H1 (cell line): ENCODE results near the gene OPHN1. TPM values are rescaled to one million over a fixed set of nuclear protein-coding genes. Genes with fewer than 3 reads are reported as not detected.

ENCODE experiments used
- CTCF ChIA-PET: fragments of 300-600 bp; sonication (Branson Sonifier 250); formaldehyde crosslinking; loops from one replicate; lab custom pipeline; 2021; ENCODE audit not compliant: partially characterized antibody; lab: Charles Lee
- POLR2A ChIA-PET: fragments of 300-600 bp; sonication (Branson Sonifier 250); formaldehyde crosslinking; loops from one replicate; lab custom pipeline; 2021; ENCODE audit warnings: inconsistent platforms; ENCODE audit not compliant: partially characterized antibody; lab: Charles Lee
- DNase-seq, 2 experiments: peaks; one replicate each; pipeline versions ENCODE4 v3.0.0 to v3.0.0-alpha.2; 2010 to 2022; ENCODE audit warnings: low spot score in 2 of 2, low read depth in 1 of 2, mixed read lengths in 1 of 2
- FAIRE-seq: peaks from 2 replicates; lab custom pipeline; 2011; peaks lifted over from hg19 to GRCh38; lab: Jason Lieb, UNC
- H2AFZ ChIP-seq: 2 replicates; pipeline ENCODE4 v1.8.1; 2012; ENCODE audit warnings: low read length, inconsistent platforms
- H2AK5ac ChIP-seq: 2 replicates; pipeline ENCODE4 v1.6.1; 2013; ENCODE audit warnings: low read depth, low read length
- H2BK120ac ChIP-seq: replicated peaks from 2 replicates; pipeline ENCODE3; 2013; ENCODE audit warnings: low read depth, low read length, inconsistent platforms
- H2BK12ac ChIP-seq: 2 replicates; pipeline ENCODE4 v1.6.1; 2013; ENCODE audit warnings: low read depth, low read length
- H2BK15ac ChIP-seq: 2 replicates; pipeline ENCODE4 v1.6.1; 2013; ENCODE audit warnings: low read length
- H2BK20ac ChIP-seq: 2 replicates; pipeline ENCODE4 v1.6.1; 2013; ENCODE audit warnings: low read length
- H2BK5ac ChIP-seq: 2 replicates; pipeline ENCODE4 v1.6.1; 2013; ENCODE audit warnings: low read depth, low read length
- H3K14ac ChIP-seq: 2 replicates; pipeline ENCODE4 v1.6.1; 2013; ENCODE audit warnings: inconsistent platforms; ENCODE audit not compliant: insufficient read length
- H3K18ac ChIP-seq: 2 replicates; pipeline ENCODE4 v1.6.1; 2013; ENCODE audit warnings: low read length; ENCODE audit errors: extremely low read depth
- H3K23ac ChIP-seq: 2 replicates; pipeline ENCODE4 v1.6.1; 2013; ENCODE audit warnings: inconsistent platforms; ENCODE audit not compliant: insufficient read length
- H3K23me2 ChIP-seq: 2 replicates; pipeline ENCODE4 v1.6.1; 2013; ENCODE audit warnings: low read depth, low read length
- H3K27ac ChIP-seq: 2 replicates; pipeline ENCODE4 v1.6.1; 2011; ENCODE audit warnings: low read depth, low read length, inconsistent platforms
- H3K27me3 ChIP-seq, 4 experiments: replicated peaks in 1 of 4; 1 replicate in 1 of 4; 2 replicates in 3 of 4; pipeline versions ENCODE4 v1.6.1 to v1.8.1; 2011 to 2013; ENCODE audit warnings: low read length in 3 of 4, mild to moderate bottlenecking in 3 of 4, inconsistent platforms in 2 of 4, mixed read lengths in 2 of 4, moderate library complexity in 1 of 4; ENCODE audit not compliant: control insufficient read depth in 3 of 4, insufficient read depth in 3 of 4; ENCODE audit errors: extremely low read depth in 1 of 4
- H3K36me3 ChIP-seq, 4 experiments: 2 replicates each; pipeline versions ENCODE4 v1.6.1 to v1.8.1; 2011 to 2013; ENCODE audit warnings: mild to moderate bottlenecking in 4 of 4, low read length in 3 of 4, moderate library complexity in 2 of 4, control low read depth in 1 of 4, inconsistent platforms in 1 of 4; ENCODE audit not compliant: insufficient read depth in 4 of 4, control insufficient read depth in 2 of 4
- H3K4ac ChIP-seq: replicated peaks from 2 replicates; pipeline ENCODE3; 2013; ENCODE audit warnings: low read length, low read depth, mixed read lengths, inconsistent platforms; ENCODE audit not compliant: insufficient read length
- H3K4me1 ChIP-seq, 4 experiments: replicated peaks in 1 of 4; 1 replicate in 1 of 4; 2 replicates in 3 of 4; pipeline versions ENCODE4 v1.6.1 to v1.8.1; 2011 to 2013; ENCODE audit warnings: low read length in 3 of 4, inconsistent platforms in 2 of 4, mixed read lengths in 1 of 4; ENCODE audit not compliant: insufficient read depth in 4 of 4, control insufficient read depth in 3 of 4
- H3K4me2 ChIP-seq, 2 experiments: 2 replicates each; pipeline versions ENCODE4 v1.6.1 to v1.8.1; 2011 to 2013; ENCODE audit warnings: low read depth in 2 of 2, low read length in 2 of 2, control low read depth in 1 of 2, inconsistent platforms in 1 of 2, mild to moderate bottlenecking in 1 of 2; ENCODE audit not compliant: insufficient read depth in 1 of 2
- H3K4me3 ChIP-seq, 4 experiments: fragments of 200-600, 300-600 bp in 1 of 4; sonication (generic), shearing (Covaris generic), sonication (Bioruptor Twin) in 1 of 4; 2 replicates each; pipeline versions ENCODE4 v1.5.1 to v1.8.1; 2011 to 2016; ENCODE audit warnings: low read length in 4 of 4, low read depth in 3 of 4, control low read depth in 2 of 4, inconsistent platforms in 2 of 4, mild to moderate bottlenecking in 2 of 4, mixed read lengths in 1 of 4, moderate library complexity in 1 of 4; ENCODE audit not compliant: insufficient read depth in 2 of 4; ENCODE audit errors: extremely low read depth in 1 of 4
- H3K56ac ChIP-seq: replicated peaks from 2 replicates; pipeline ENCODE3; 2013; ENCODE audit warnings: low read depth, mild to moderate bottlenecking, mixed read lengths, low read length, inconsistent platforms; ENCODE audit not compliant: insufficient read length
- H3K79me1 ChIP-seq: 2 replicates; pipeline ENCODE4 v1.6.1; 2013; ENCODE audit warnings: low read depth, low read length, control low read depth
- H3K79me2 ChIP-seq, 2 experiments: 2 replicates each; pipeline versions ENCODE4 v1.6.1 to v1.8.1; 2012 to 2013; ENCODE audit warnings: low read length in 2 of 2, mild to moderate bottlenecking in 2 of 2, inconsistent platforms in 1 of 2; ENCODE audit not compliant: insufficient read depth in 2 of 2, control insufficient read depth in 1 of 2
- H3K9ac ChIP-seq, 4 experiments: replicated peaks in 1 of 4; 1 replicate in 1 of 4; 2 replicates in 3 of 4; pipeline versions ENCODE4 v1.6.1 to v1.8.1; 2011 to 2013; ENCODE audit warnings: low read depth in 3 of 4, low read length in 3 of 4, control low read depth in 2 of 4, mild to moderate bottlenecking in 2 of 4, moderate library complexity in 2 of 4, inconsistent platforms in 1 of 4; ENCODE audit errors: extremely low read depth in 1 of 4
- H3K9me3 ChIP-seq, 2 experiments: 2 replicates each; pipeline versions ENCODE4 v1.6.1 to v1.8.1; 2012 to 2013; ENCODE audit warnings: mild to moderate bottlenecking in 2 of 2, moderate library complexity in 2 of 2, control low read depth in 1 of 2, inconsistent platforms in 1 of 2, low read depth in 1 of 2, low read length in 1 of 2, mixed read lengths in 1 of 2; ENCODE audit not compliant: insufficient read depth in 2 of 2
- H4K20me1 ChIP-seq, 2 experiments: replicated peaks in 1 of 2; 2 replicates each; pipeline versions ENCODE3 to v1.8.1; 2011 to 2013; ENCODE audit warnings: inconsistent platforms in 2 of 2, low read length in 2 of 2, mild to moderate bottlenecking in 1 of 2; ENCODE audit not compliant: insufficient read depth in 2 of 2, control insufficient read depth in 1 of 2
- H4K5ac ChIP-seq: 2 replicates; pipeline ENCODE4 v1.6.1; 2013; ENCODE audit warnings: low read length, low read depth, mixed read lengths, inconsistent platforms; ENCODE audit not compliant: insufficient read length
- H4K8ac ChIP-seq: 2 replicates; pipeline ENCODE4 v1.8.0; 2013; ENCODE audit warnings: mild to moderate bottlenecking, moderate library complexity, low read length, inconsistent platforms; ENCODE audit not compliant: insufficient read depth; ENCODE audit errors: extremely low read depth
- H4K91ac ChIP-seq: replicated peaks from 2 replicates; pipeline ENCODE3; 2013; ENCODE audit warnings: low read length, mixed read lengths, inconsistent platforms; ENCODE audit not compliant: insufficient read length
- ASH2L ChIP-seq: fragments of 200-600, 300-600 bp; sonication (generic); IDR thresholded peaks from one replicate; pipeline ENCODE4 v1.7.1; 2017; ENCODE audit warnings: low read length
- BACH1 ChIP-seq: IDR thresholded peaks from 2 replicates; pipeline ENCODE4 v1.6.1; 2012; ENCODE audit warnings: low read length, improper control_type of control experiment
- CHD2 ChIP-seq: IDR thresholded peaks from 2 replicates; pipeline ENCODE4 v1.6.1; 2012; ENCODE audit warnings: low read length, improper control_type of control experiment
- E2F6 ChIP-seq: IDR thresholded peaks from 2 replicates; pipeline ENCODE4 v1.6.1; 2012; ENCODE audit warnings: inconsistent platforms
- EGR1 ChIP-seq: IDR thresholded peaks from 2 replicates; pipeline ENCODE4 v1.6.1; 2011; ENCODE audit warnings: low read depth, low read length, borderline replicate concordance
- EZH2 ChIP-seq: fragments of 200-600 bp; sonication (generic); IDR thresholded peaks from 2 replicates; pipeline ENCODE4 v1.7.1; 2012; ENCODE audit warnings: low read depth, mild to moderate bottlenecking, moderate library complexity, low read length, inconsistent platforms; ENCODE audit not compliant: severe bottlenecking
- JUND ChIP-seq: IDR thresholded peaks from 2 replicates; pipeline ENCODE4 v1.6.1; 2011; ENCODE audit warnings: mild to moderate bottlenecking, improper control_type of control experiment, low read length
- MAX ChIP-seq: IDR thresholded peaks from 2 replicates; pipeline ENCODE4 v1.6.1; 2012; ENCODE audit warnings: inconsistent platforms
- NRF1 ChIP-seq: IDR thresholded peaks from 2 replicates; pipeline ENCODE4 v1.6.1; 2011; ENCODE audit warnings: mild to moderate bottlenecking, low read depth, low read length, improper control_type of control experiment
- POLR2AphosphoS5 ChIP-seq: IDR thresholded peaks from 2 replicates; pipeline ENCODE4 v1.6.1; 2011; ENCODE audit warnings: low read depth, low read length
- POU5F1 ChIP-seq: IDR thresholded peaks from 2 replicates; pipeline ENCODE4 v1.6.1; 2011; ENCODE audit warnings: low read depth, mild to moderate bottlenecking, low read length, moderate library complexity
- RAD21 ChIP-seq, 2 experiments: IDR thresholded peaks in 1 of 2; conservative IDR thresholded peaks in 1 of 2; 2 replicates each; pipeline ENCODE4 v1.6.1; 2011; ENCODE audit warnings: low read depth in 2 of 2, low read length in 2 of 2, improper control_type of control experiment in 1 of 2, inconsistent platforms in 1 of 2, mild to moderate bottlenecking in 1 of 2, moderate library complexity in 1 of 2
- WGBS, 2 experiments: shearing (Covaris generic) in 1 of 2; methylation state at CpG; one replicate each; pipeline versions ENCODE4 v1.1.6 to v1.1.7; 2013 to 2015; ENCODE audit warnings: low lambda C conversion rate in 2 of 2, mixed read lengths in 2 of 2, inconsistent platforms in 1 of 2, low coverage in 1 of 2, missing lambda C conversion rate in 1 of 2; ENCODE audit not compliant: insufficient replicate concordance in 2 of 2, insufficient coverage in 1 of 2, insufficient read length in 1 of 2; ENCODE audit errors: extremely low coverage in 1 of 2, missing lambda C conversion rate in 1 of 2; 5-methylcytosine and 5-hydroxymethylcytosine counted together
- polyA plus RNA-seq, 7 experiments: library from polyadenylated mRNA; depleted of rRNA in 3 of 7; stranded (reverse) in 5 of 7; unstranded in 2 of 7; fragments of >200 nt in 5 of 7; fragments of 200-250 nt in 2 of 7; gene quantifications; 1 replicate in 5 of 7; 2 replicates in 1 of 7; 4 replicates in 1 of 7; pipeline versions ENCODE4 v1.2.1 to v1.2.3, GENCODE V29; 2011 to 2013; ENCODE audit warnings: missing spikeins in 2 of 7, mixed read lengths in 2 of 7
- total RNA-seq: library from RNA; stranded (reverse); fragmentation: NEBNext Ultra II Directional; extraction: Animal tissue kit (Norgen Biotek cat#: 25700); gene quantifications from 2 replicates; pipeline ENCODE4 v1.2.1, GENCODE V29; 2021
- TF ChIP-seq, protein P1 (sequence below): IDR thresholded peaks from 2 replicates; pipeline ENCODE4 v1.6.1; 2011; ENCODE audit warnings: low read depth, mild to moderate bottlenecking, low read length; ENCODE audit not compliant: insufficient read depth

Gene OPHN1
- total and polyA plus RNA-seq, 2 of the 8 experiments (the other 6 are each of a cell fraction or from before 2014, with no cell fraction given), result 1.2 to 3.5 TPM

- Histone ChIP-seq H4K5ac (no peak overlapping the region), H3K14ac (no peak overlapping the region), H3K56ac (no peak overlapping the region), H3K23ac (no peak overlapping the region), H3K9me3 (no peaks in the 10 kb centered on the region), H3K23me2 (no peaks in the 10 kb centered on the region), H3K27me3 (no peaks in the 10 kb centered on the region), H3K4me1 (no peaks in the 10 kb centered on the region), H2AK5ac (no peak overlapping the region), H3K4ac (no peak overlapping the region), H2BK15ac (no peak overlapping the region), H2BK120ac (no peak overlapping the region), H3K79me2 (no peaks in the 10 kb centered on the region), H3K9ac (no peak overlapping the region), H3K4me3 (no peak overlapping the region), H3K79me1 (no peaks in the 10 kb centered on the region), H2BK12ac (no peak overlapping the region), H2BK5ac (no peak overlapping the region), H2AFZ (no peak overlapping the region), H3K18ac (no peak overlapping the region), H3K36me3 (no peaks in the 10 kb centered on the region), H4K8ac (no peak overlapping the region), H2BK20ac (no peak overlapping the region), H4K91ac (no peak overlapping the region), H4K20me1 (no peaks in the 10 kb centered on the region), H3K4me2 (no peak overlapping the region), H3K27ac (no peak overlapping the region)
- POLR2A ChIA-PET, result no interaction called here
- peak in 1 of 2 experiments; percentile 0 for DNase-seq
- peak; percentile 63 for FAIRE-seq
- 55% methylated on average over 8 of the region's 8 CpGs; no CpG with 5 or more reads in 1 of the 2 experiments for WGBS, 2 experiments
- CTCF ChIA-PET, result interaction anchor here (0.6 to 1.2 kb wide), 4 partner anchors 57 to 266 kb away, joined by 3 to 4 read pairs (median 4); no protein-coding TSS in a partner anchor
- TF ChIP-seq JUND, result no peak
- no peak for TF ChIP-seq MAX
- TF ChIP-seq EZH2, result no peak
- no peak for TF ChIP-seq NRF1
- TF ChIP-seq CHD2, result no peak
- TF ChIP-seq POU5F1, result no peak
- TF ChIP-seq RAD21 (IDR thresholded peaks at IDR 0.05 in 1 of 2, conservative IDR thresholded peaks at IDR 0.05 in 1 of 2; ENCODE audit: low read depth in 2 of 2, low read length in 2 of 2), result peak; percentile 48 to 54
- TF ChIP-seq, protein P1, sequence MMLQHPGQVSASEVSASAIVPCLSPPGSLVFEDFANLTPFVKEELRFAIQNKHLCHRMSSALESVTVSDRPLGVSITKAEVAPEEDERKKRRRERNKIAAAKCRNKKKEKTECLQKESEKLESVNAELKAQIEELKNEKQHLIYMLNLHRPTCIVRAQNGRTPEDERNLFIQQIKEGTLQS, result no peak
- no peak for TF ChIP-seq BACH1
- TF ChIP-seq ASH2L, result no peak
- TF ChIP-seq EGR1, result no peak
- no peak for TF ChIP-seq E2F6
- TF ChIP-seq POLR2AphosphoS5, result no peak
Observed at GRCh38 chrX:68462653-68463052, 29.4 kb upstream of the OPHN1 start.
